ENCODE data around the gene HMGN5.

HMGN5 gene

GRCh38 chrX:81114757-81115156 lies 87.0 kb downstream of the HMGN5 start:
- no peak for DNase-seq

- DNase-seq, result no peak
Observed at GRCh38 chrX:81110286-81110685, 91.4 kb downstream of the HMGN5 start.

GRCh38 chrX:81082649-81083048 lies 119.1 kb downstream of the HMGN5 start:
- no peak for DNase-seq
